Panc1 (cell line): ENCODE data around the gene CHST14. TPM values are rescaled to one million over a fixed set of nuclear protein-coding genes. Genes with fewer than 3 reads are reported as not detected.

Source experiments
- ATAC-seq: fragments of 200-7000 bp; cut with Tn5 transposase; 2 replicates; pipeline ENCODE4 v1.9.1; 2020; ENCODE audit warnings: mild to moderate bottlenecking, moderate library complexity
- BruUV-seq: library from RNA; stranded (reverse); fragments of 400-500 nt; replicated peaks from 2 replicates; lab custom pipeline; 2021; lab: Mats Ljungman, UMichigan
- CTCF ChIA-PET: fragments of 300-600 bp; sonication (Branson Sonifier 250); formaldehyde crosslinking; loops from one replicate; lab custom pipeline; 2022; ENCODE audit warnings: antibody characterized with exemption; lab: Charles Lee
- POLR2A ChIA-PET: fragments of 300-600 bp; sonication (Branson Sonifier 250); formaldehyde crosslinking; loops from one replicate; lab custom pipeline; 2022; ENCODE audit warnings: antibody characterized with exemption; lab: Charles Lee
- DNase-seq: peaks from one replicate; pipeline ENCODE4 v3.0.0-alpha.2; 2010; ENCODE audit warnings: low read depth, low spot score
- H3K27ac ChIP-seq: 2 replicates; pipeline ENCODE4 v1.5.1; 2011; ENCODE audit warnings: mild to moderate bottlenecking, low read length, inconsistent platforms
- H3K27me3 ChIP-seq: fragments of 200-500 bp; sonication (Bioruptor generic); 2 replicates; pipeline ENCODE4 v1.6.0; 2014; ENCODE audit warnings: low read length, inconsistent platforms; ENCODE audit not compliant: control insufficient read depth, insufficient read depth
- H3K36me3 ChIP-seq: fragments of 200-500 bp; sonication (Bioruptor generic); 2 replicates; pipeline ENCODE4 v1.5.1; 2014; ENCODE audit warnings: inconsistent platforms, mild to moderate bottlenecking, low read length, moderate library complexity; ENCODE audit not compliant: control insufficient read depth, insufficient read depth
- H3K4me1 ChIP-seq: 2 replicates; pipeline ENCODE4 v1.5.1; 2011; ENCODE audit warnings: inconsistent platforms, mild to moderate bottlenecking, low read length, moderate library complexity; ENCODE audit not compliant: control insufficient read depth, insufficient read depth
- H3K4me3 ChIP-seq, 2 experiments: 2 replicates each; pipeline ENCODE4 v1.5.1; 2011 to 2012; ENCODE audit warnings: low read depth in 2 of 2, low read length in 2 of 2, mild to moderate bottlenecking in 2 of 2, inconsistent platforms in 1 of 2, moderate library complexity in 1 of 2
- H3K9me3 ChIP-seq: fragments of 200-500 bp; sonication (Bioruptor generic); 2 replicates; pipeline ENCODE4 v1.5.1; 2014; ENCODE audit warnings: low read depth, mild to moderate bottlenecking, inconsistent platforms, low read length, moderate library complexity; ENCODE audit not compliant: control insufficient read depth, insufficient read depth
- POLR2AphosphoS5 ChIP-seq: IDR thresholded peaks from 2 replicates; pipeline ENCODE4 v1.6.1; 2012; ENCODE audit warnings: mild to moderate bottlenecking, low read depth, low read length, moderate library complexity
- REST ChIP-seq, 2 experiments: IDR thresholded peaks; 2 replicates each; pipeline ENCODE4 v1.6.1; 2011 to 2012; ENCODE audit warnings: low read depth in 2 of 2, control low read depth in 1 of 2, low read length in 1 of 2, mild to moderate bottlenecking in 1 of 2, moderate library complexity in 1 of 2; ENCODE audit not compliant: insufficient read depth in 1 of 2
- SIN3A ChIP-seq: IDR thresholded peaks from 2 replicates; pipeline ENCODE4 v1.6.1; 2012; ENCODE audit warnings: low read depth, mild to moderate bottlenecking, low read length, moderate library complexity, borderline replicate concordance; ENCODE audit not compliant: insufficient read depth
- TCF7L2 ChIP-seq: IDR thresholded peaks from 2 replicates; pipeline ENCODE4 v1.6.1; 2011; ENCODE audit warnings: mild to moderate bottlenecking, low read depth, low read length, inconsistent platforms
- in situ Hi-C: cut with HindIII; loops from 2 replicates; pipeline ENCODE4 v1.10.0; 2016; ENCODE audit warnings: low sequenced_read_pairs, low pct_unique_long_range_greater_than_20kb
- intact Hi-C: fragments of 100-400 bp; cut with micrococcal nuclease; formaldehyde crosslinking; loops from one replicate; pipeline ENCODE4 v1.10.0; 2022; ENCODE audit not compliant: unreplicated experiment
- total RNA-seq: library from RNA; stranded (reverse); gene quantifications from one replicate; pipeline ENCODE4 v1.2.1, GENCODE V29; 2021; ENCODE audit not compliant: unreplicated experiment
- TF ChIP-seq, protein P1 (sequence below): fragments of 450-650 bp; IDR thresholded peaks from 2 replicates; pipeline ENCODE4 v1.5.1; 2017; ENCODE audit warnings: mild to moderate bottlenecking

The CHST14 gene
- total RNA-seq, 1 experiment from 2014 or later, result 42.4 TPM

- POLR2A ChIA-PET, result no interaction called here
- no peak overlapping the region for H3K4me3 ChIP-seq
- in situ Hi-C loops (no loop called here), intact Hi-C loops (no loop called here)
- no peaks in the 10 kb centered on the region for H3K36me3 ChIP-seq
- no peaks in the 10 kb centered on the region for H3K27me3 ChIP-seq
- ATAC-seq (no peak), DNase-seq (no peak)
- H3K9me3 ChIP-seq, result no peaks in the 10 kb centered on the region
- H3K4me1 ChIP-seq, result peaks cover 14% of the 10 kb centered on the region
- no peak overlapping the region for H3K27ac ChIP-seq
- CTCF ChIA-PET, result no interaction called here
- no TSS peak for BruUV-seq
- TF ChIP-seq POLR2AphosphoS5 (no peak), SIN3A (no peak), TCF7L2 (no peak), REST (IDR thresholded peaks at IDR 0.05; ENCODE audit: insufficient read depth in 1 of 2, low read depth in 2 of 2, low read length in 1 of 2) (no peak)
- TF ChIP-seq, protein P1, sequence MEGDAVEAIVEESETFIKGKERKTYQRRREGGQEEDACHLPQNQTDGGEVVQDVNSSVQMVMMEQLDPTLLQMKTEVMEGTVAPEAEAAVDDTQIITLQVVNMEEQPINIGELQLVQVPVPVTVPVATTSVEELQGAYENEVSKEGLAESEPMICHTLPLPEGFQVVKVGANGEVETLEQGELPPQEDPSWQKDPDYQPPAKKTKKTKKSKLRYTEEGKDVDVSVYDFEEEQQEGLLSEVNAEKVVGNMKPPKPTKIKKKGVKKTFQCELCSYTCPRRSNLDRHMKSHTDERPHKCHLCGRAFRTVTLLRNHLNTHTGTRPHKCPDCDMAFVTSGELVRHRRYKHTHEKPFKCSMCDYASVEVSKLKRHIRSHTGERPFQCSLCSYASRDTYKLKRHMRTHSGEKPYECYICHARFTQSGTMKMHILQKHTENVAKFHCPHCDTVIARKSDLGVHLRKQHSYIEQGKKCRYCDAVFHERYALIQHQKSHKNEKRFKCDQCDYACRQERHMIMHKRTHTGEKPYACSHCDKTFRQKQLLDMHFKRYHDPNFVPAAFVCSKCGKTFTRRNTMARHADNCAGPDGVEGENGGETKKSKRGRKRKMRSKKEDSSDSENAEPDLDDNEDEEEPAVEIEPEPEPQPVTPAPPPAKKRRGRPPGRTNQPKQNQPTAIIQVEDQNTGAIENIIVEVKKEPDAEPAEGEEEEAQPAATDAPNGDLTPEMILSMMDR, result no peak
Measured at GRCh38 chr15:40459391-40460015, 11.3 kb upstream of the CHST14 start.

GRCh38 chr15:40460404-40460803 lies 10.4 kb upstream of the CHST14 start:
- H3K4me1 ChIP-seq, result peaks cover 5% of the 10 kb centered on the region
- ChIA-PET POLR2A (no interaction called here), CTCF (interaction anchor here (0.5 kb wide), 1 partner anchor 11 kb away, joined by 6 read pairs; no protein-coding TSS in a partner anchor)
- in situ Hi-C loops (no loop called here), intact Hi-C loops (no loop called here)
- ATAC-seq (no peak), DNase-seq (no peak)
- TF ChIP-seq REST (IDR thresholded peaks at IDR 0.05; ENCODE audit: insufficient read depth in 1 of 2, low read depth in 2 of 2, low read length in 1 of 2), result no peak
- TF ChIP-seq TCF7L2, result no peak
- TF ChIP-seq, protein P1, result no peak
- TF ChIP-seq POLR2AphosphoS5, result no peak
- no peak for TF ChIP-seq SIN3A
- H3K27ac ChIP-seq, result no peak overlapping the region
- BruUV-seq, result no TSS peak
- H3K9me3 ChIP-seq, result no peaks in the 10 kb centered on the region
- H3K36me3 ChIP-seq, result no peaks in the 10 kb centered on the region; the same call in 1 of the 2 replicates
- no peak overlapping the region for H3K4me3 ChIP-seq
- H3K27me3 ChIP-seq, result no peaks in the 10 kb centered on the region
